NT2/D1 (cell line): ENCODE data around the gene TIMELESS.
"Not testable (repeated sequence)": the region's sequence is repeated elsewhere in the genome, so short reads cannot be mapped to it uniquely, and the experiment has no call there.

ENCODE experiments used
- SUZ12 ChIP-seq: IDR thresholded peaks from 2 replicates; pipeline ENCODE4 v1.6.1; 2011; ENCODE audit not compliant: insufficient read length, insufficient read depth; ENCODE audit errors: extremely low read depth
- YY1 ChIP-seq: IDR thresholded peaks from 2 replicates; pipeline ENCODE4 v1.6.1; 2011; ENCODE audit not compliant: insufficient read length, insufficient read depth
- ZNF274 ChIP-seq: IDR thresholded peaks from 2 replicates; pipeline ENCODE4 v1.6.1; 2011; ENCODE audit warnings: mild to moderate bottlenecking, low read depth, low read length

DNA sequence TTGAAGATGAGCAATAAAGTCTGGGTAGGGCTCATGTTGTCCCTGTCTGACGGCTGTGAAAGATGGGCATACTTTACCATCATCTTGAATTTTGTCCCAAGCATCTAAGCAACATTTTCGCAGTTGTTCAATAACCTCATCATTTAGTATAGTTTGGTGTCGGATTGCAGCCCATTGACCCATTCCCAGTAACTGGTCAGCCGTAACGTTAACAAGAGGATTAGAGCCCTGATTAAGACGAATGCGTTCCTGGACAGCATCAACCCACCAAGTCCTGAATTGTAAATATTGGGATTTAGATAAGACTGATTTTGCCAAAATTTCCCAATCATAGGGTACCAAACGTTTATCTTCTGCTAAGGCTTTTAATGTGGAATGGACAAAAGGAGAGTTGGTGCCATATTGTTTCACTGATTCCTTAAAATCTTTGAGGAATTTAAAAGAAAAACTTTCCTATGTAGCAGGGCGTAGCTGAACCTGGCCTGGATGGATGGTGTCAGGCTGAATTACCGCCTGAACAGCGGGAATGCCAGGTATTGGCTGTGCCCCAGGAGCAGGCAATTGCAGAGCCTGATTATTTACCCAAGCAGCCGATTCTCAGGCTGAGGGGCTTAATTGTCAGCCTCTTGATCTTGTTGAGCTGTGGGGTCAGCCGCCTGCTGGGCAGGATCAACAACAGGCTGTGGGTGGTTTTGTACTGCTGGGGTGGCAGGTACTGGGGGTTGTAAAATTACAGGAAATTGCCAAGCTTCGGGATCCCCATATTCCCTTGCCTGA lies 49.1 kb upstream of the TIMELESS start:
- not testable (repeated sequence) for TF ChIP-seq ZNF274, YY1, SUZ12
